Hepatocyte (in vitro differentiated cells): ENCODE data around the gene FOSL1. TPM values are rescaled to one million over a fixed set of nuclear protein-coding genes. Genes with fewer than 3 reads are reported as not detected.

ENCODE experiments used
- DNase-seq: peaks from one replicate; pipeline ENCODE4 v3.0.0-alpha.2; 2016; ENCODE audit warnings: low spot score
- H2AFZ ChIP-seq: fragments of 200-600 bp; sonication (generic); 2 replicates; pipeline ENCODE4 v1.6.0; 2016; ENCODE audit warnings: antibody characterized with exemption, mild to moderate bottlenecking
- H3K27ac ChIP-seq: fragments of 200-600 bp; sonication (generic); 2 replicates; pipeline ENCODE4 v1.5.1; 2016; ENCODE audit warnings: mild to moderate bottlenecking
- H3K27me3 ChIP-seq: fragments of 200-600 bp; sonication (generic); 2 replicates; pipeline ENCODE4 v1.6.1; 2016
- H3K36me3 ChIP-seq: fragments of 200-600 bp; sonication (generic); replicated peaks from 2 replicates; pipeline ENCODE4 v1.5.1; 2016; ENCODE audit warnings: low read depth; ENCODE audit not compliant: insufficient read depth
- H3K4me1 ChIP-seq: fragments of 200-600 bp; sonication (generic); 2 replicates; pipeline ENCODE4 v1.5.1; 2016; ENCODE audit warnings: mild to moderate bottlenecking, moderate library complexity; ENCODE audit not compliant: insufficient read depth
- H3K4me2 ChIP-seq: fragments of 200-600 bp; sonication (generic); 2 replicates; pipeline ENCODE4 v1.6.0; 2016
- H3K4me3 ChIP-seq: fragments of 200-600 bp; sonication (generic); 2 replicates; pipeline ENCODE4 v1.5.1; 2016; ENCODE audit warnings: mild to moderate bottlenecking
- H3K79me2 ChIP-seq: fragments of 200-600 bp; sonication (generic); 2 replicates; pipeline ENCODE4 v1.6.0; 2017; ENCODE audit warnings: mild to moderate bottlenecking
- H3K9me2 ChIP-seq: fragments of 200-600 bp; sonication (generic); replicated peaks from 2 replicates; pipeline ENCODE4 v1.6.0; 2017; ENCODE audit warnings: mild to moderate bottlenecking; ENCODE audit not compliant: insufficient read depth
- H3K9me3 ChIP-seq: fragments of 200-600 bp; sonication (generic); 2 replicates; pipeline ENCODE4 v1.5.1; 2016; ENCODE audit warnings: low read depth, mild to moderate bottlenecking
- H4K20me1 ChIP-seq: fragments of 200-600 bp; sonication (generic); 2 replicates; pipeline ENCODE4 v1.6.0; 2016; ENCODE audit warnings: mild to moderate bottlenecking; ENCODE audit not compliant: insufficient read depth, poor library complexity, severe bottlenecking
- EZH2 ChIP-seq: fragments of 200-600 bp; sonication (generic); IDR thresholded peaks from 2 replicates; pipeline ENCODE4 v1.6.1; 2016; ENCODE audit warnings: antibody characterized with exemption, mild to moderate bottlenecking, borderline replicate concordance
- EZH2phosphoT487 ChIP-seq: fragments of 200-600 bp; sonication (generic); IDR thresholded peaks from one replicate; pipeline ENCODE4 v1.6.1; 2018; ENCODE audit warnings: antibody characterized with exemption, mild to moderate bottlenecking, low read depth, moderate library complexity; ENCODE audit not compliant: unreplicated experiment, severe bottlenecking
- WGBS: methylation state at CpG from one replicate; pipeline ENCODE4 v1.1.6; 2016; ENCODE audit warnings: low lambda C conversion rate; ENCODE audit errors: missing lambda C conversion rate; 5-methylcytosine and 5-hydroxymethylcytosine counted together
- polyA plus RNA-seq: library from polyadenylated mRNA; unstranded; fragments of >200 nt; fragmentation: Nextera tagmentation; extraction: Ambion mirVana; gene quantifications from 2 replicates; pipeline ENCODE4 v1.2.1, GENCODE V29; 2016
- total RNA-seq: library from RNA; depleted of rRNA; stranded (reverse); fragments of >200 nt; gene quantifications from 2 replicates; pipeline ENCODE4 v1.2.3, GENCODE V29; 2014
- TF ChIP-seq, protein P1 (sequence below): fragments of 200-600 bp; sonication (generic); IDR thresholded peaks from 2 replicates; pipeline ENCODE4 v1.5.1; 2016; ENCODE audit warnings: antibody characterized with exemption, mild to moderate bottlenecking; ENCODE audit not compliant: poor library complexity

Gene FOSL1
- total RNA-seq (4.5 and 4.7 TPM in 2 replicates), polyA plus RNA-seq (16.5 and 20.1 TPM in 2 replicates)

DNA sequence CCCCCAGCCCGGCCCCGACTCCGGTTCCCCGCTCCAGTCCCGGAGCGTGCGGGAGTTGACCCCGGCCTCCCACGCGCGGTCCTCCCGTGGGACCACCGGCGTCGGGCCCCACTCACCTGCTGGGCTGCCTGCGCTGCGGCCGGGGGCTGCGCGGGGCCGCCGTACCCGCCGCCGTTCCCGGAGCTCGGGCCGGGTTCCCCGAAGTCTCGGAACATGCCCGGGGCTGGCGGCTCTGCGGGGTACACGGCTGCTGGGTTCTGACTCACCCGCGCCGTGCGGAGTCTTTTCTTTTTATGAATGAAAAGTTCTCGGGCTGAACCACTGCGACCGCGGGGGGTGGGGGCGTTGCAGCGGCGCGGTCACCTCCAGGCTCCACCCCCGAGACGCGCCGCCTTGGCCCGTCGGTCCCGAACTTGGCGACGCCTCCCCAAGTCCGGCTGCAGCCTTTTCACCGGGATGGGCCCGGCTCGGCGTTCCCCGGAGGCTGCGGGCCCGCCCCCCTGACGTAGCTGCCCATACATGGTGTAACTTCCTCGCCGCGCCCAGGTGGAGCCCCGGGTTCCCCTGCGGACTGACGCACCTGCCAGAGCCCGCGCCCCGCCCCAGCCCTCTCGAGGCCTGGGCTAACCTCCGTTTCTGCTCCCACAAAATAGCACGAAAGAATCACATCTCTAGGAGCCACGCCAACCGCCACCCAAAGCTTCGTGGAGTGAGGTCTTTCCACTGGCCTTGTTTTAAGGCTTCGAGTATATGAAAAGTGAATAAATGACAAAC lies at the start of gene FOSL1:
TSS of gene FOSL1 (minus strand) at position 264 of the 774 bp plus-strand sequence. CDS start at position 215, 49 bp downstream.
- Histone ChIP-seq H3K9me3 (no peaks in the 10 kb centered on the region), H3K27ac (peak within 1 kb of the TSS; percentile 71), H2AFZ (peak within 1 kb of the TSS; percentile 63), H4K20me1 (no peaks in the 10 kb centered on the region), H3K36me3 (no peaks in the 10 kb centered on the region), H3K79me2 (no peaks in the 10 kb centered on the region), H3K4me3 (peak within 1 kb of the TSS; percentile 53), H3K27me3 (peaks cover 25% of the 10 kb centered on the region), H3K9me2 (no peaks in the 10 kb centered on the region), H3K4me1 (peaks cover 15% of the 10 kb centered on the region), H3K4me2 (peak within 1 kb of the TSS; percentile 93)
- WGBS, result 3% methylated on average over 61 of the region's 80 CpGs
- TF ChIP-seq EZH2 (no peak), EZH2phosphoT487 (no peak)
- TF ChIP-seq, protein P1, sequence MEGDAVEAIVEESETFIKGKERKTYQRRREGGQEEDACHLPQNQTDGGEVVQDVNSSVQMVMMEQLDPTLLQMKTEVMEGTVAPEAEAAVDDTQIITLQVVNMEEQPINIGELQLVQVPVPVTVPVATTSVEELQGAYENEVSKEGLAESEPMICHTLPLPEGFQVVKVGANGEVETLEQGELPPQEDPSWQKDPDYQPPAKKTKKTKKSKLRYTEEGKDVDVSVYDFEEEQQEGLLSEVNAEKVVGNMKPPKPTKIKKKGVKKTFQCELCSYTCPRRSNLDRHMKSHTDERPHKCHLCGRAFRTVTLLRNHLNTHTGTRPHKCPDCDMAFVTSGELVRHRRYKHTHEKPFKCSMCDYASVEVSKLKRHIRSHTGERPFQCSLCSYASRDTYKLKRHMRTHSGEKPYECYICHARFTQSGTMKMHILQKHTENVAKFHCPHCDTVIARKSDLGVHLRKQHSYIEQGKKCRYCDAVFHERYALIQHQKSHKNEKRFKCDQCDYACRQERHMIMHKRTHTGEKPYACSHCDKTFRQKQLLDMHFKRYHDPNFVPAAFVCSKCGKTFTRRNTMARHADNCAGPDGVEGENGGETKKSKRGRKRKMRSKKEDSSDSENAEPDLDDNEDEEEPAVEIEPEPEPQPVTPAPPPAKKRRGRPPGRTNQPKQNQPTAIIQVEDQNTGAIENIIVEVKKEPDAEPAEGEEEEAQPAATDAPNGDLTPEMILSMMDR, result no peak
- peak; percentile 95 for DNase-seq

DNA sequence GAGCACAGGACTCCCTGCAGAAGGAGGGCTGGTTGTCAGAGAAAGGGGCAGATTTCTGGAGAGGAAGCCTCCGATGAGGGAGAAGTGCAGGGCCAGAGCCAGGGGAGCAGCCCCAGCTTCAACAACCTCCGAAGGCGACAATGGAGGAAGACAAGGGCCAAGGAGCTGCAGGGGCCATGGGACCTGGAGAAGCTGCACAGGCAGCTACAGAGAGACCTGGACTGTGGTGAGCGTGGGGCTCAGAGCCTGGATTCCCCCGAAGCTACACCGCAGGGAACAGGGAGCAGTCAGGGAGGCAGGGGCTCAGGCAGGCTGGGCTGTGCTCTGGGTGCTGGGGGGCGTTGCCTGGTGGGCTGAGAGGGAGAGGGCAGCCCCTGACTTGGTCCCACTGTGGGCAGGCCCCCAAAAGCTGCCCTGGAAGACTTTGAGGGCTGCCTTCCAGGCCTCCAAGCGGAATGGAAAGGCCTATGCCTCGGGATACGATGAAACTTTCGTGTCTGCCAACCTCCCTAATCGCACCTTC lies 47.5 kb upstream of the FOSL1 start:
- H2AFZ ChIP-seq, result no peak overlapping the region
- no peaks in the 10 kb centered on the region for H4K20me1 ChIP-seq
- WGBS, result 89% methylated on average over 12 of the region's 12 CpGs
- no peak overlapping the region for H3K27ac ChIP-seq
- H3K4me3 ChIP-seq, result no peak overlapping the region
- H3K9me3 ChIP-seq, result no peaks in the 10 kb centered on the region
- no peaks in the 10 kb centered on the region for H3K27me3 ChIP-seq
- H3K79me2 ChIP-seq, result no peaks in the 10 kb centered on the region
- no peaks in the 10 kb centered on the region for H3K9me2 ChIP-seq
- DNase-seq, result no peak
- no peak overlapping the region for H3K4me2 ChIP-seq
- peaks cover 4% of the 10 kb centered on the region for H3K4me1 ChIP-seq
- TF ChIP-seq EZH2phosphoT487 (no peak), EZH2 (no peak)
- TF ChIP-seq, protein P1, result no peak
- H3K36me3 ChIP-seq, result no peaks in the 10 kb centered on the region

DNA sequence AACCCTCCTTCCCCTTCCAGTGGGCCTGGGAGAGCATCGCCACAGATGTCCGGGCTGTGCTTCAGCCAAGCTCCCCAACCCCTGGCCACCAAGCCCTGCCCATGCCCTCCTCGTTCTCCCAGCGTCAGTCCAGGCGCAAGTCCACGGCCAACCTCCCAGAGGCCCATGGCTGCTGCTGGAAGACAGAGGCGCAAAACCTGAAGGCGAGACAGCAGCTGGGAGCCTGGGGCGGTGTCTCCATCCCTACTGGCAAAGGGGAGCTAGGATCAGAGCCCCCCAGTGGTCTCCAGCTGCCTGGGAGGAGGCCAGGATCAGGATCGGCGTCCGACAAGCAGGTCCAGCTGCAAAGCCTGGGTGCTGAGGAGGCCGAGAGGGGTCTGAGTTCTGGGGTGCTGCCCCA lies 46.9 kb upstream of the FOSL1 start:
- Histone ChIP-seq H3K27me3 (no peaks in the 10 kb centered on the region), H3K4me2 (no peak overlapping the region), H3K4me3 (no peak overlapping the region), H3K9me2 (no peaks in the 10 kb centered on the region), H4K20me1 (no peaks in the 10 kb centered on the region), H2AFZ (no peak overlapping the region), H3K79me2 (no peaks in the 10 kb centered on the region), H3K27ac (no peak overlapping the region), H3K9me3 (no peaks in the 10 kb centered on the region), H3K4me1 (peaks cover 3% of the 10 kb centered on the region), H3K36me3 (no peaks in the 10 kb centered on the region)
- WGBS, result 68% methylated on average over 11 of the region's 13 CpGs
- TF ChIP-seq EZH2 (no peak), EZH2phosphoT487 (no peak)
- TF ChIP-seq, protein P1, result no peak
- DNase-seq, result no peak
